Stomach smooth muscle (tissue), 2 donors: ENCODE data around the gene C5orf52.
"Not testable (repeated sequence)": the region's sequence is repeated elsewhere in the genome, so short reads cannot be mapped to it uniquely, and the experiment has no call there.

Experiments
- H3K27ac ChIP-seq: one replicate; pipeline ENCODE4 v1.7.0; 2013; ENCODE audit warnings: mild to moderate bottlenecking, low read length, inconsistent platforms
- H3K27me3 ChIP-seq, 2 donors: one replicate each; pipeline ENCODE4 v1.7.0; 2013; ENCODE audit warnings: low read length in 2 of 2; ENCODE audit not compliant: insufficient read depth in 2 of 2, control insufficient read depth in 1 of 2
- H3K36me3 ChIP-seq, 2 donors: one replicate each; pipeline ENCODE4 v1.7.0; 2013; ENCODE audit warnings: low read length in 2 of 2; ENCODE audit not compliant: control insufficient read depth in 2 of 2, insufficient read depth in 2 of 2
- H3K4me1 ChIP-seq: one replicate; pipeline ENCODE4 v1.7.0; 2013; ENCODE audit warnings: low read length; ENCODE audit not compliant: control insufficient read depth, insufficient read depth
- H3K4me3 ChIP-seq, 2 donors: one replicate each; pipeline ENCODE4 v1.7.0; 2013; ENCODE audit warnings: low read length in 2 of 2
- H3K9ac ChIP-seq, 2 donors: one replicate each; pipeline ENCODE4 v1.7.0; 2013; ENCODE audit warnings: low read length in 2 of 2, mild to moderate bottlenecking in 1 of 2
- H3K9me3 ChIP-seq, 2 donors: one replicate each; pipeline ENCODE4 v1.7.0; 2013; ENCODE audit warnings: low read length in 2 of 2; ENCODE audit not compliant: control insufficient read depth in 2 of 2
- donor health status: healthy.
- donor health status: Pancreatic carcinoma.

Gene C5orf52

DNA sequence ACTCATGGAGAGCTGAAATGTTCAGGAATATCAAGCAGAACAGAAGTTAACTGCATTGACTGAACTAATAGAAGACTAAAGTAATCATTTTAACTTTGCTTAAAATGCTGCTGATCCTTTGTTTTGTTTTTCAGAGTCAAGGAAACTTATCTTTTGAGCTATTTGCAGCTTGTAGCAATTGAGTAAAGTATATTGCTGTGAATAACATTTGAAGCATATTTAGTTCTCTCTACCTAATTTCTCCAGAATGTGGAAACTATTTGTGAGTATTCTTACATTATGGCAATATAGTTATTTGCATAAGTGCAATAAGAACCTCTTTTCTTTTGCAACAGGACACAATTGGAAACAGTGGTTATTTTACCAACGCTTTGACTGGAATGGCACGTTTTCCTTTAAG is 13.8 kb upstream of the C5orf52 start:
- Histone ChIP-seq H3K36me3 (no peaks in the 10 kb centered on the region), H3K9me3 (no peaks in the 10 kb centered on the region)

DNA sequence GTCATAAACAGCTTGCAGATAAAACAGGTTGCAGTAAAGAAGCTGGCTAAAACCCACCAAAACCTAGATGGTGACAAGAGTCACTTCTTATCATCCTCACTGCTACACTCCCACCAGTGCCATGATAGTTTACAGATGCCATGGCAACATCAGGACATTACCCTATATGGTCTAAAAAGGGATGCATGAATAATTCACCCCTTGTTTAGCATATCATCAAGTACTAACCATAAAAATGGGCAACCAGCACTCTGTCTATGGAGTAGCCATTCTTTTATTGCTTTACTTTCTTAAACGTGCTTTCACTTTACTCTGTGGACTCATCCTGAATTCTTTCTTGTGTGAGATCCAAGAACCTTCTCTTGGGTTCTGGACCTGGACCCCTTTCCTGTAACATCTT is 12.4 kb upstream of the C5orf52 start:
- Histone ChIP-seq H3K4me3 (no peak overlapping the region), H3K27ac (no peak overlapping the region), H3K36me3 (no peaks in the 10 kb centered on the region), H3K9ac (no peak overlapping the region), H3K27me3 (no peaks in the 10 kb centered on the region), H3K9me3 (no peaks in the 10 kb centered on the region), H3K4me1 (no peaks in the 10 kb centered on the region)

More for the DNA sequence above, 13.8 kb upstream of the C5orf52 start:
- no peak overlapping the region for H3K9ac ChIP-seq
- H3K27me3 ChIP-seq: no peaks in the 10 kb centered on the region
- H3K4me1 ChIP-seq: no peaks in the 10 kb centered on the region
- no peak overlapping the region for H3K27ac ChIP-seq
- H3K4me3 ChIP-seq: no peak overlapping the region

DNA sequence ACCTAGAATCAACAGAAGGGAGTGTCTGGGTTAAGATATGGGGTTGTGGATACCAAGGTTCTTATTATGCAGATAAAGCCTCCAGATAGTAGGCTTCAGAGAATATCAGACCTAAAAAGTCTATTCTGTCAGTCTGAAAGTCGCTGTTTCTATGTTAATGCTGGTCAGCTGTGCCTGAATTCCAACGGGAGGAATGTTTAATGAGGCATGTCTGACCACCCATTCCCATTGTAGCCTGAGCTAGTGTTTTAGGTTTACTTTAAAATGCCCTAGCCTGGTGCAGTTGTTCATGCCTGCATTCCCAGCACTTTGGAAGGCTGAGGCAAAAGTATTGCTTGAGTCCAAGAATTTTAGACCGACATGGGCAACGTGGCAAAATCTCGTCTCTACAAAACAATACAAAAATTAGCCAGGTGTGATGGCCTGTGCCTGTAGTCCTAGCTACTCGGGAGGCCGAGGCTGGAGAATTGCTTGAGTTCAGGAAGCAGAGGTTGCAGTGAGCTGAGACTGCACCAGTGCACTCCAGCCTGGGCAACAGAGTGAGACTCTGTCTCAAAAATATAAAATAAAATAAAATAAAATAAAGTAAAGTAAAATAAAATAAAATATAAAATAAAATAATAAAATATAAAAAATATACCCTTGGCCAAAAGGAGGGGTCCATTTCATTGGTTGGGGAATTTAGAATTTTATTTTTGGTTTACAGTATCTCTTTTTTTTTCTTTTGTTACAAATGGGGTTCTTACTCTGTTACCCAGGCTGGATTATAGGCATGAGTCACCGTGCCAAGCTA is 11.3 kb upstream of the C5orf52 start:
- H3K4me3 ChIP-seq: no peak overlapping the region
- H3K27ac ChIP-seq: no peak overlapping the region
- H3K4me1 ChIP-seq: no peaks in the 10 kb centered on the region
- H3K9ac ChIP-seq: no peak overlapping the region
- H3K9me3 ChIP-seq: no peaks in the 10 kb centered on the region
- no peaks in the 10 kb centered on the region for H3K36me3 ChIP-seq
- no peaks in the 10 kb centered on the region for H3K27me3 ChIP-seq

DNA sequence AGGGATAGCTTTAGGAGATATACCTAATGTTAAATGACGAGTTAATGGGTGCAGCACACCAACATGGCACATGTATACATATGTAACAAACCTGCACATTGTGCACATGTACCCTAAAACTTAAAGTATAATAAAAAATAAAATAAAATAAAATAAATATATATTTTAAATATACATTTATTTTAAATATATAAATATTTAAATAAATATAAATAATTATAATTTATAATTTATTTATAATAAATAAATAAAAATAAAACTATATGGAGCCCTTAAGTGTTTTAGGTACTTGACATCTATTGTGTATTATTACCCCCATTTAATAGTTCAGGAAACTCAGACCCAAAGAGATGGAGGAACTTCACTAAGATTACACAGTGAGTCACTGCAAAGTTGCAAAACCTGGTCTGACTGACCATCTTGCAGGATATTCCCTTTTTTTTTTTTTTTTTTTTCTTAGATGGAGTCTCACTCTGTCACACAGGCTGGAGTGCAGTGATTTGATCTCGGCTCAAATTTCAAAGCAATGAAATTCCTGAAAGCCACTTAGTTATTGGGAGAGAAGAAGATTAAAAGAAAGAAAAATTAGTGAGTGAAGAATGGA is 5.8 kb upstream of the C5orf52 start:
- Histone ChIP-seq H3K27me3 (peaks cover 0 to 6% of the 10 kb centered on the region in 2 donors), H3K27ac (no peak overlapping the region), H3K36me3 (no peaks in the 10 kb centered on the region), H3K9ac (no peak overlapping the region), H3K4me1 (peaks cover 2% of the 10 kb centered on the region), H3K4me3 (no peak overlapping the region), H3K9me3 (no peaks in the 10 kb centered on the region)

DNA sequence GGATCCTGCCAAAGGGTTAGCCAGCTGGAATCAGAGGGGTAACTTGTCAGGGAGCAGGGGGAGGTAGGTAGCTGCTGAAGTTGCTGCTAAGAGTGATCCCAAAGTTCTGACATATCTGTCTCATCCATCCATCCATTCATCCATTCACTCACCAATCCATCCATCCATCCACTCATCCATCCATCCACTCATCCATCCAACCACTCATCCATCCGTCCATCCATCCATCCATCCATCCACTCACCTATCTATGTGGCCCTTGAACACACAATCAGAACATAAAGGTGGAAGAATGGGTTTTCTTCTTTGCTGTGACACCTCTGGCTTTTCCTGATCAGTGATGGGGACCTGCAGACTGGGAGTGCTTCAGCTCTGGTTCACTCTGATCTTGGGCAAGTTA is 3.0 kb upstream of the C5orf52 start:
- Histone ChIP-seq H3K4me1 (peaks cover 15% of the 10 kb centered on the region), H3K9ac (no peak overlapping the region), H3K9me3 (no peaks in the 10 kb centered on the region), H3K36me3 (no peaks in the 10 kb centered on the region), H3K27me3 (peaks cover 3 to 22% of the 10 kb centered on the region in 2 donors), H3K4me3 (no peak overlapping the region), H3K27ac (no peak overlapping the region)

DNA sequence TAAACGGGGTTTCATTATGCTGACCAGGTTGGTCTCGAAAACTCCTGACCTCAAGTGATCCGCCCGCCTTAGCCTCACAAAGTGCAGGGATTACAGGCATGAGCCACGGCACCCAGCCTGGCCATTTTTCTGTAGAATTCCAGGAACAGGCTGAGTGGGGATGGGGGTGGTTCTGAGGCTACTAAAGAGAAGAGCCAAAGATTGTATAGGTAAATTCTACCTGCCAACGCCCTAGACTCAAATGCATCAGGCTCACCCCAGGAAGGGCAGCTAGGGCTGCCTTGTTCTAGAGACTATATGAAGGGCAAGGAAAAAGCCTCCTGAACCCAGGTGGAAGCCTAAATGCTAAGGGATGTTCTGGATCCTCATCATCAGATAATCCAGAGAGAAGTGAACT is 1.6 kb upstream of the C5orf52 start:
- Histone ChIP-seq H3K27me3 (peaks cover 3 to 22% of the 10 kb centered on the region in 2 donors), H3K36me3 (no peaks in the 10 kb centered on the region), H3K4me1 (peaks cover 15% of the 10 kb centered on the region), H3K27ac (no peak overlapping the region), H3K9me3 (no peaks in the 10 kb centered on the region), H3K4me3 (no peak overlapping the region), H3K9ac (no peak overlapping the region)

DNA sequence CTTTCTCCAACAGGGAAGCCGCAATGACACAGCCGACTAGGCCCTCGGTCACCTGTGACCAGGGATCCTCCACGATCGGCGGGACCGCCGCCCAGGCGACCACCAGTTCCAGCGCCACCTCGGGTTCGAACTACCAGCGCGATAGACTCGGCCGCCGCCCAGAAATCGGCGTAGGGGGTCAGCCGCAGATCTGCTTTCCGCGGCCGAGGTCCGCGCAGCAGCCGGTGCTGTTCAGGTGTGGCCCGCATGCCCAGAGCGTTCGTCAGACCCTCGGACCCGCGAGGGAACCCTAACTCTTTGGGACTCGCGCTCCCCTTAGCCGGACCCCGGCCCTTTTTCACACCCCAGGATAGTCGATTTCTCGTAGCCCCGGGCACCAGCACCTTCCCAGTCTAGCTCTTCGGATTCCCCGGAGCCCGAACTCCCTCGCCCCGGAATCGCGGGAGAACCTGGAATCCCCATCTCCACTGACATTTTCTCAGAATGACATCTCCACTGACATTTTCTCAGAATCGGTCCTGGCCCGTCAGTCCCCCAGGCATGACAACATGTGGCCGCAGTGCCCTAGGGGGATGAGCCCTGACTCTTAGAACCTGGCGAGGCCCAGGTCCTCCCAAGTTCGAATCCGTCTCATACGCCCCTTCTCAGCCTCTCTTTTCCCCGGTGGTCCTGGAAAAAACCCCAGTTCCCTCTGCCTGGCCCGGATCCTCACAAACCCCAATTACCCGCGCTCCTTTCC is 428 bp downstream of the C5orf52 start:
- no peak overlapping the region for H3K27ac ChIP-seq
- H3K9ac ChIP-seq: peak overlapping the region; percentile 23 to 64
- H3K36me3 ChIP-seq: no peaks in the 10 kb centered on the region
- peaks cover 15% of the 10 kb centered on the region for H3K4me1 ChIP-seq
- H3K4me3 ChIP-seq: peak overlapping the region; percentile 78 to 83
- peaks cover 3 to 22% of the 10 kb centered on the region in 2 donors for H3K27me3 ChIP-seq
- H3K9me3 ChIP-seq: no peaks in the 10 kb centered on the region

DNA sequence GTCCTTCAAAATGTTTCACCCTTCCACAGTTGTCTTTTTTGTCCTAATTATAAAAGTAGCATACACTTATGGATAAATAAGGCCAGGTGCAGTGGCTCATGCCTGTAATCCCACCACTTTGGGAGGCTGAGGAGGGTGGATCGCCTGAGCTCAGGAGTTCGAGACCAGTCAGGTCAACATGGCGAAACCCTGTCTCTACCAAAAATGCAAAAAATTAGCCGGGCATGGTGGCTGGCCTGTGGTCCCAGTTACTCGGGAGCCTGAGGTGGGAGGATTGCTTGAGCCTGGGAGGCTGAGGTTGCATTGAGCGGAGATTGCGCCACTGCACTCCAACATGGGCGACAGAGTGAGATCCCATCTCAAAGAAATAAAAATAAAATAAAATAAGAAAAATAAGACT is 1.6 kb downstream of the C5orf52 start:
- Histone ChIP-seq H3K4me1 (peaks cover 15% of the 10 kb centered on the region), H3K9me3 (no peaks in the 10 kb centered on the region), H3K4me3 (no peak overlapping the region), H3K27me3 (peaks cover 3 to 22% of the 10 kb centered on the region in 2 donors), H3K9ac (no peak overlapping the region), H3K36me3 (no peaks in the 10 kb centered on the region), H3K27ac (no peak overlapping the region)

DNA sequence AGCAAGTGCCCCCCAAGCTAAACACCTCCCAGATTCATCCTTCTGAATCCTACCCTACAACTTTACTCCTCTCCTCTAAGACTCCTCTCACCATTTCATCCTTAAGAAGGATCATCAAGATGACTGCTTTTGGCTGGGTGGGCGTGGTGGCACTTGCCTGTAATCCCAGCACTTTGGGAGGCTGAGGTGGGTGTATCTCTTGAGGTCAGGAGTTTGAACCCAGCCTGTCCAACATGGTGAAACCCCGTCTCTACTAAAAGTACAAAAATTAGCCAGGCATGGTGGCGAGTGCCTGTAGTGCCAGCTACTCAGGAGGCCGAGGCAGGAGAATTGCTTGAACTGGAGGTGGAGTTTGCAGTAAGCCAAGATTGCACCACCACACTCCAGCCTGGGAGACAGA is 3.0 kb downstream of the C5orf52 start:
- peaks cover 15% of the 10 kb centered on the region for H3K4me1 ChIP-seq
- not testable (repeated sequence) for H3K4me3 ChIP-seq, H3K9ac ChIP-seq, H3K9me3 ChIP-seq, H3K27ac ChIP-seq, H3K36me3 ChIP-seq
- H3K27me3 ChIP-seq: peaks cover 3 to 22% of the 10 kb centered on the region in 2 donors

DNA sequence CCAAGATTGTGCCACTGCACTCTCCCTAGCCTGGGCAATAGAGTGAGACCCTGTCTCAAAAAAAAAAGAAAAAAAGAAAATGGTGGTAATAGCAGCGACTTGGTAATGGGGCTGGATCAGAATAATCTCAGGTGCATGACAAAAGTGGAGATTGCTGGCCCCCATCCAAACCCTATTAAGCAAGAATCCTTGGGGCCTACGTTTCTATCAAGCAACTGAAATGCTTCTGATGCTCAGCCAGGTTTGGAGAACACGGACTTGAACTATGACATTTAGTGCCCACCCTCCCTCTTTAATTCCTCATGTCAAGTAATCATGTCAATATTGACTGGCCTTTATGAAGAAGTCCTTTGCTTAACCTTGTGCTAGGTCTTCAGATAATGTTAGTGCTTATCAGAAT is 6.6 kb downstream of the C5orf52 start:
- Histone ChIP-seq H3K4me1 (peaks cover 3% of the 10 kb centered on the region), H3K27me3 (no peaks in the 10 kb centered on the region), H3K27ac (no peak overlapping the region), H3K9ac (no peak overlapping the region), H3K9me3 (no peaks in the 10 kb centered on the region), H3K36me3 (no peaks in the 10 kb centered on the region), H3K4me3 (no peak overlapping the region)
